GM21825 (cell line): ENCODE data around the gene SMCO2.

ENCODE experiments used
- ATAC-seq: cut with Tn5 transposase; IDR thresholded peaks from one replicate; pipeline ENCODE4 v1.9.1; 2021; ENCODE audit warnings: mild to moderate bottlenecking, moderate library complexity; ENCODE audit not compliant: unreplicated experiment

The SMCO2 gene

GRCh38 chr12:27446436-27446835, at the start of gene SMCO2:
SMCO2 (plus strand) TSS chr12:27446736; CDS start chr12:27470632, 23,896 bp downstream.
- no peak for ATAC-seq

GRCh38 chr12:27398466-27398865, 48.1 kb upstream of the SMCO2 start:
- no peak for ATAC-seq

GRCh38 chr12:27399074-27399473, 47.5 kb upstream of the SMCO2 start:
- ATAC-seq, result no peak

GRCh38 chr12:27400856-27401354, 45.6 kb upstream of the SMCO2 start:
- no peak for ATAC-seq

GRCh38 chr12:27412047-27412446, 34.5 kb upstream of the SMCO2 start:
- ATAC-seq, result no peak

GRCh38 chr12:27422697-27423096, 23.8 kb upstream of the SMCO2 start:
- no peak for ATAC-seq

- no peak for ATAC-seq
Measured at GRCh38 chr12:27424631-27425230, 21.8 kb upstream of the SMCO2 start.

- no peak for ATAC-seq
Measured at GRCh38 chr12:27425306-27425705, 21.2 kb upstream of the SMCO2 start.

- ATAC-seq, result no peak
Measured at GRCh38 chr12:27426743-27427487, 19.6 kb upstream of the SMCO2 start.

- ATAC-seq, result no peak
Measured at GRCh38 chr12:27427824-27428223, 18.7 kb upstream of the SMCO2 start.

- no peak for ATAC-seq
Measured at GRCh38 chr12:27428466-27428865, 18.1 kb upstream of the SMCO2 start.

- ATAC-seq, result no peak
Measured at GRCh38 chr12:27429606-27430005, 16.9 kb upstream of the SMCO2 start.

GRCh38 chr12:27431185-27431584, 15.4 kb upstream of the SMCO2 start:
- ATAC-seq, result no peak

GRCh38 chr12:27434673-27435565, 11.6 kb upstream of the SMCO2 start:
- no peak for ATAC-seq

GRCh38 chr12:27436029-27436428, 10.5 kb upstream of the SMCO2 start:
- no peak for ATAC-seq

- ATAC-seq, result no peak
Measured at GRCh38 chr12:27436768-27437167, 9.8 kb upstream of the SMCO2 start.

- ATAC-seq, result no peak
Measured at GRCh38 chr12:27437839-27438238, 8.7 kb upstream of the SMCO2 start.

- no peak for ATAC-seq
Measured at GRCh38 chr12:27447761-27448160, 1.2 kb downstream of the SMCO2 start.

- no peak for ATAC-seq
Measured at GRCh38 chr12:27449026-27449425, 2.5 kb downstream of the SMCO2 start.

- ATAC-seq, result no peak
Measured at GRCh38 chr12:27449893-27450534, 3.5 kb downstream of the SMCO2 start.
